Fibroblast of lung (primary cell): ENCODE results near the gene LIN52. TPM values are rescaled to one million over a fixed set of nuclear protein-coding genes. Genes with fewer than 3 reads are reported as not detected.

ENCODE experiments used
- DNase-seq, 2 donors: peaks; one replicate each; pipeline versions ENCODE4 v3.0.0 to v3.0.0-alpha.2; 2010; ENCODE audit warnings: low read depth in 2 of 2
- H2AFZ ChIP-seq: 2 replicates; pipeline ENCODE4 v1.5.1; 2012; ENCODE audit warnings: low read length, control low read depth, inconsistent platforms
- H3K27ac ChIP-seq: 2 replicates; pipeline ENCODE4 v1.5.1; 2011; ENCODE audit warnings: low read length, control low read depth; ENCODE audit not compliant: insufficient read depth
- H3K27me3 ChIP-seq: 2 replicates; pipeline ENCODE4 v1.5.1; 2011; ENCODE audit warnings: mild to moderate bottlenecking, low read length; ENCODE audit not compliant: control insufficient read depth, insufficient read depth
- H3K36me3 ChIP-seq: 2 replicates; pipeline ENCODE4 v1.5.1; 2011; ENCODE audit warnings: low read length; ENCODE audit not compliant: control insufficient read depth, insufficient read depth
- H3K4me1 ChIP-seq: 2 replicates; pipeline ENCODE4 v1.5.1; 2011; ENCODE audit warnings: low read length; ENCODE audit not compliant: control insufficient read depth, insufficient read depth; ENCODE audit errors: extremely low read depth
- H3K4me2 ChIP-seq: 2 replicates; pipeline ENCODE4 v1.5.1; 2011; ENCODE audit warnings: low read length, control low read depth; ENCODE audit not compliant: insufficient read depth; ENCODE audit errors: extremely low read depth
- H3K4me3 ChIP-seq, 4 experiments: fragments of 200-600 bp in 1 of 4; sonication (generic) in 1 of 4; replicated peaks in 1 of 4; 2 replicates each; pipeline ENCODE4 v1.5.1; 2011 to 2016; ENCODE audit warnings: low read length in 4 of 4, low read depth in 3 of 4, mild to moderate bottlenecking in 3 of 4, control low read depth in 2 of 4, inconsistent platforms in 1 of 4, mixed read lengths in 1 of 4; ENCODE audit not compliant: insufficient read depth in 1 of 4; ENCODE audit errors: control extremely low read depth in 1 of 4
- H3K79me2 ChIP-seq: 2 replicates; pipeline ENCODE4 v1.5.1; 2012; ENCODE audit warnings: mild to moderate bottlenecking, low read length, inconsistent platforms; ENCODE audit not compliant: control insufficient read depth, insufficient read depth
- H3K9ac ChIP-seq: 2 replicates; pipeline ENCODE4 v1.5.1; 2011; ENCODE audit warnings: mild to moderate bottlenecking, low read length, control low read depth; ENCODE audit not compliant: insufficient read depth
- H3K9me3 ChIP-seq: 2 replicates; pipeline ENCODE4 v1.5.1; 2012; ENCODE audit warnings: low read depth, low read length; ENCODE audit not compliant: control insufficient read depth, insufficient read depth
- H4K20me1 ChIP-seq: 2 replicates; pipeline ENCODE4 v1.5.1; 2011; ENCODE audit warnings: low read length; ENCODE audit not compliant: control insufficient read depth, insufficient read depth; ENCODE audit errors: extremely low read depth
- CTCF ChIP-seq, 2 donors: IDR thresholded peaks in 1 of 2; conservative IDR thresholded peaks in 1 of 2; 1 replicate in 1 of 2; 2 replicates in 1 of 2; pipeline ENCODE4 v1.5.1; 2011 to 2012; ENCODE audit warnings: low read length in 2 of 2, control low read depth in 1 of 2, inconsistent platforms in 1 of 2, low read depth in 1 of 2, mild to moderate bottlenecking in 1 of 2
- EZH2 ChIP-seq: IDR thresholded peaks from 2 replicates; pipeline ENCODE4 v1.5.1; 2012; ENCODE audit warnings: low read length, control low read depth, mild to moderate bottlenecking; ENCODE audit errors: missing control alignments
- polyA plus RNA-seq, 2 donors: library from polyadenylated mRNA; depleted of rRNA in 1 of 2; stranded (reverse) in 1 of 2; unstranded in 1 of 2; fragments of >200 nt; gene quantifications; 2 replicates each; pipeline ENCODE4 v1.2.1, GENCODE V29; 2011 to 2012; ENCODE audit warnings: missing spikeins in 1 of 2
- total RNA-seq: library from RNA; depleted of rRNA; stranded (reverse); fragments of >200 nt; gene quantifications from 2 replicates; pipeline ENCODE4 v1.2.1, GENCODE V29; 2014

The LIN52 gene
- total and polyA plus RNA-seq, 2 donors (not counting 1 experiment from before 2014, with no cell fraction given): 7.5 to 11.9 TPM

- H3K79me2 ChIP-seq: no peaks in the 10 kb centered on the region
- no peaks in the 10 kb centered on the region for H4K20me1 ChIP-seq
- no peak overlapping the region for H3K4me2 ChIP-seq
- no peaks in the 10 kb centered on the region for H3K4me1 ChIP-seq
- DNase-seq: no peak
- no peaks in the 10 kb centered on the region for H3K27me3 ChIP-seq
- no peak for TF ChIP-seq EZH2
- TF ChIP-seq CTCF (conservative IDR thresholded peaks at IDR 0.05 in 1 of 2, IDR thresholded peaks at IDR 0.05 in 1 of 2; ENCODE audit: low read depth in 1 of 2, low read length in 2 of 2): no peak
- no peak overlapping the region for H3K4me3 ChIP-seq
- H3K9ac ChIP-seq: no peak overlapping the region
- no peaks in the 10 kb centered on the region for H3K9me3 ChIP-seq
- H3K27ac ChIP-seq: no peak overlapping the region
- H3K36me3 ChIP-seq: no peaks in the 10 kb centered on the region
- H2AFZ ChIP-seq: no peak overlapping the region
These were observed 42.5 kb upstream of the LIN52 start for GRCh38 chr14:74042296-74042695.

- H3K4me1 ChIP-seq: no peaks in the 10 kb centered on the region
- H2AFZ ChIP-seq: no peak overlapping the region
- H3K4me3 ChIP-seq: no peak overlapping the region
- H3K79me2 ChIP-seq: no peaks in the 10 kb centered on the region
- no peak for DNase-seq
- H3K4me2 ChIP-seq: no peak overlapping the region
- H3K9ac ChIP-seq: no peak overlapping the region
- no peaks in the 10 kb centered on the region for H3K27me3 ChIP-seq
- no peak overlapping the region for H3K27ac ChIP-seq
- no peaks in the 10 kb centered on the region for H4K20me1 ChIP-seq
- no peak for TF ChIP-seq EZH2
- TF ChIP-seq CTCF (conservative IDR thresholded peaks at IDR 0.05 in 1 of 2, IDR thresholded peaks at IDR 0.05 in 1 of 2; ENCODE audit: low read depth in 1 of 2, low read length in 2 of 2): no peak
- no peaks in the 10 kb centered on the region for H3K36me3 ChIP-seq
- no peaks in the 10 kb centered on the region for H3K9me3 ChIP-seq
These were observed 39.2 kb upstream of the LIN52 start for GRCh38 chr14:74045522-74045921.

- DNase-seq: peak in 1 of 2 donors; percentile 36
- Histone ChIP-seq H3K9me3 (no peaks in the 10 kb centered on the region), H3K4me1 (no peaks in the 10 kb centered on the region), H3K4me2 (no peak overlapping the region), H3K27ac (no peak overlapping the region), H4K20me1 (no peaks in the 10 kb centered on the region), H3K27me3 (no peaks in the 10 kb centered on the region), H3K79me2 (no peaks in the 10 kb centered on the region), H3K36me3 (no peaks in the 10 kb centered on the region), H3K4me3 (no peak overlapping the region), H3K9ac (no peak overlapping the region), H2AFZ (no peak overlapping the region)
- TF ChIP-seq EZH2 (no peak), CTCF (conservative IDR thresholded peaks at IDR 0.05 in 1 of 2, IDR thresholded peaks at IDR 0.05 in 1 of 2; ENCODE audit: low read depth in 1 of 2, low read length in 2 of 2) (no peak)
These were observed 36.5 kb upstream of the LIN52 start for GRCh38 chr14:74048281-74048680.
